GM12874 (cell line): Measurements from ENCODE around the gene BDKRB2.

ENCODE experiments used
- CTCF ChIP-seq: IDR thresholded peaks from 2 replicates; pipeline ENCODE4 v1.5.1; 2011; ENCODE audit warnings: low read depth, mild to moderate bottlenecking, control low read depth, low read length, moderate library complexity; ENCODE audit not compliant: insufficient read depth

BDKRB2 gene

GRCh38 chr14:96287856-96288255 is 83.2 kb downstream of the BDKRB2 start:
- TF ChIP-seq CTCF: no peak
